OCI-LY1 (cell line): ENCODE measurements around the gene CACNA2D3.

ENCODE experiments used
- H2AFZ ChIP-seq: fragments of 200-600 bp; sonication (generic), shearing (Covaris generic); 2 replicates; pipeline ENCODE4 v1.6.0; 2014; ENCODE audit warnings: antibody characterized with exemption, mild to moderate bottlenecking, low read length
- H3F3A ChIP-seq: fragments of 200-600 bp; sonication (generic), shearing (Covaris generic); 2 replicates; pipeline ENCODE4 v1.6.0; 2014; ENCODE audit warnings: mild to moderate bottlenecking, antibody characterized with exemption, low read length, moderate library complexity; ENCODE audit not compliant: insufficient read depth
- H3K27ac ChIP-seq: fragments of 200-600 bp; sonication (generic); 2 replicates; pipeline ENCODE4 v1.5.1; 2014; ENCODE audit warnings: low read length, mixed run types, mild to moderate bottlenecking, low read depth; ENCODE audit not compliant: poor library complexity, severe bottlenecking
- H3K27me3 ChIP-seq: fragments of 200-600 bp; sonication (generic); 2 replicates; pipeline ENCODE4 v1.6.0; 2014; ENCODE audit warnings: antibody characterized with exemption, mild to moderate bottlenecking, low read length, moderate library complexity; ENCODE audit not compliant: insufficient read depth
- H3K36me3 ChIP-seq: fragments of 200-600 bp; sonication (generic); 2 replicates; pipeline ENCODE4 v1.6.1; 2014; ENCODE audit warnings: mild to moderate bottlenecking, antibody characterized with exemption, low read length, moderate library complexity, mixed read lengths; ENCODE audit not compliant: insufficient read depth
- H3K4me1 ChIP-seq: fragments of 200-600 bp; sonication (generic); 2 replicates; pipeline ENCODE4 v1.5.1; 2014; ENCODE audit warnings: mild to moderate bottlenecking, low read length, moderate library complexity; ENCODE audit not compliant: insufficient read depth, severe bottlenecking
- H3K4me2 ChIP-seq: fragments of 200-600 bp; sonication (generic), shearing (Covaris generic); 2 replicates; pipeline ENCODE4 v1.6.1; 2014; ENCODE audit warnings: low read length
- H3K4me3 ChIP-seq: fragments of 200-600 bp; sonication (generic); 2 replicates; pipeline ENCODE4 v1.5.1; 2014; ENCODE audit warnings: low read length, low read depth, mild to moderate bottlenecking, mixed read lengths; ENCODE audit not compliant: poor library complexity, severe bottlenecking
- H3K79me2 ChIP-seq: fragments of 200-600 bp; shearing (Covaris generic); 2 replicates; pipeline ENCODE4 v1.6.1; 2016; ENCODE audit warnings: mixed run types, low read length, mixed read lengths; ENCODE audit not compliant: insufficient read depth
- H3K9ac ChIP-seq: fragments of 200-600 bp; sonication (generic), shearing (Covaris generic); 2 replicates; pipeline ENCODE4 v1.6.1; 2014; ENCODE audit warnings: mild to moderate bottlenecking, low read length, mixed read lengths
- H3K9me2 ChIP-seq: fragments of 200-600 bp; sonication (generic), shearing (Covaris generic); 2 replicates; pipeline ENCODE4 v1.6.1; 2014; ENCODE audit warnings: low read depth, mild to moderate bottlenecking, low read length, mixed read lengths
- H3K9me3 ChIP-seq: fragments of 200-600 bp; shearing (Covaris generic); 2 replicates; pipeline ENCODE4 v1.6.1; 2014; ENCODE audit warnings: low read length, mixed read lengths
- H4K20me1 ChIP-seq: fragments of 200-600 bp; sonication (generic), shearing (Covaris generic); 2 replicates; pipeline ENCODE4 v1.6.0; 2016; ENCODE audit warnings: mild to moderate bottlenecking, low read length; ENCODE audit not compliant: insufficient read depth
- EZH2 ChIP-seq: fragments of 200-600 bp; sonication (generic), shearing (Covaris generic); IDR thresholded peaks from 2 replicates; pipeline ENCODE4 v1.8.0; 2017; ENCODE audit warnings: borderline replicate concordance, mixed run types, mild to moderate bottlenecking, antibody characterized with exemption, low read length, moderate library complexity, mixed read lengths
- TF ChIP-seq, protein P1 (sequence below): fragments of 200-600 bp; sonication (generic), shearing (Covaris generic); IDR thresholded peaks from 2 replicates; pipeline ENCODE4 v1.5.1; 2017; ENCODE audit warnings: mild to moderate bottlenecking, antibody characterized with exemption, low read length, moderate library complexity, mixed read lengths

The CACNA2D3 gene

DNA sequence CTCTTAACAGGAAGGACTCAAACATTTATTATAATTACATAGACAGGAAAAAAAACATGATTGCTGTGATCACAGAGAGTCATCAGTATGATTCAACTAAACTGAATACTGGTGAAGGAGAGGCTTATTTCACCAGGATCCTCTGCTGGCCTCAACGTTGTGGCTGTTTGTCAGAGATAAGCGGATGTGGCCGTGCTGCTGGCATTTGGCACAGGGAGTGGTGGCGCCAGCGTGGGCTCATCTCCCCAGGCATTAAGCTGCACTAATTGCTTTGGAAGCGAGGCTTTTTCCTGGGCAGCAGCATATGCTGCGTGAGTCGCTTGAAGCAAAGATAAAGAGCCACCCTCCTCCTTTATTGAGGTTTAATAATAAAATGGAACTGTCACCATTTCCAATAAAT, 498.8 kb downstream of the CACNA2D3 start:
- Histone ChIP-seq H4K20me1 (no peaks in the 10 kb centered on the region), H3K9ac (no peak overlapping the region), H3K79me2 (no peaks in the 10 kb centered on the region), H3K9me2 (no peaks in the 10 kb centered on the region), H3K27ac (no peak overlapping the region), H3K4me1 (no peaks in the 10 kb centered on the region), H3K9me3 (no peaks in the 10 kb centered on the region), H3K4me2 (no peak overlapping the region), H3K27me3 (no peaks in the 10 kb centered on the region), H2AFZ (no peak overlapping the region), H3F3A (no peaks in the 10 kb centered on the region), H3K4me3 (no peak overlapping the region), H3K36me3 (no peaks in the 10 kb centered on the region)
- TF ChIP-seq EZH2: no peak
- TF ChIP-seq, protein P1, sequence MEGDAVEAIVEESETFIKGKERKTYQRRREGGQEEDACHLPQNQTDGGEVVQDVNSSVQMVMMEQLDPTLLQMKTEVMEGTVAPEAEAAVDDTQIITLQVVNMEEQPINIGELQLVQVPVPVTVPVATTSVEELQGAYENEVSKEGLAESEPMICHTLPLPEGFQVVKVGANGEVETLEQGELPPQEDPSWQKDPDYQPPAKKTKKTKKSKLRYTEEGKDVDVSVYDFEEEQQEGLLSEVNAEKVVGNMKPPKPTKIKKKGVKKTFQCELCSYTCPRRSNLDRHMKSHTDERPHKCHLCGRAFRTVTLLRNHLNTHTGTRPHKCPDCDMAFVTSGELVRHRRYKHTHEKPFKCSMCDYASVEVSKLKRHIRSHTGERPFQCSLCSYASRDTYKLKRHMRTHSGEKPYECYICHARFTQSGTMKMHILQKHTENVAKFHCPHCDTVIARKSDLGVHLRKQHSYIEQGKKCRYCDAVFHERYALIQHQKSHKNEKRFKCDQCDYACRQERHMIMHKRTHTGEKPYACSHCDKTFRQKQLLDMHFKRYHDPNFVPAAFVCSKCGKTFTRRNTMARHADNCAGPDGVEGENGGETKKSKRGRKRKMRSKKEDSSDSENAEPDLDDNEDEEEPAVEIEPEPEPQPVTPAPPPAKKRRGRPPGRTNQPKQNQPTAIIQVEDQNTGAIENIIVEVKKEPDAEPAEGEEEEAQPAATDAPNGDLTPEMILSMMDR: no peak

DNA sequence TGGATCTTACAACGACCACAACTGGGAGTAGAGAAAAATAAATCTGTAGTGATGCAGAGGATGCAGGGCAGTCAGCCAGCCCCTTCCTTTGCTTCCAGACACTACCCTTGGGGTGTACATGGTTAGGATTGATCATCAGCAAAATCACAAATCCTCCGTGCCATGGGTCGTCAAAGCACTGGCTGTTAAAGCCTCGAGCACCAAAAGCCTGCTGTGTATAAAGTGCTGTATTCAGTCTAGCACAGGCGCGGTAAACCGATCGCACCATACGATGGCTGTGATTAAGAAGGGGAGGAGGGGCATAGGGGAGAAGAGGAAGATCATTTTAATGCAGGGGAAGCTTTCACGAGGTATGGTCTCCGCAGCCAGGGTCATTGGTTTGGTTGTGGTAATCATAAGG, 500.3 kb downstream of the CACNA2D3 start:
- Histone ChIP-seq H3K27me3 (no peaks in the 10 kb centered on the region), H3K9ac (no peak overlapping the region), H3K4me1 (no peaks in the 10 kb centered on the region), H2AFZ (no peak overlapping the region), H3K27ac (no peak overlapping the region), H3K9me2 (no peaks in the 10 kb centered on the region), H3K36me3 (no peaks in the 10 kb centered on the region), H3F3A (no peaks in the 10 kb centered on the region), H3K9me3 (no peaks in the 10 kb centered on the region), H4K20me1 (no peaks in the 10 kb centered on the region), H3K79me2 (no peaks in the 10 kb centered on the region), H3K4me3 (no peak overlapping the region), H3K4me2 (no peak overlapping the region)
- TF ChIP-seq EZH2: no peak
- TF ChIP-seq, protein P1: no peak

DNA sequence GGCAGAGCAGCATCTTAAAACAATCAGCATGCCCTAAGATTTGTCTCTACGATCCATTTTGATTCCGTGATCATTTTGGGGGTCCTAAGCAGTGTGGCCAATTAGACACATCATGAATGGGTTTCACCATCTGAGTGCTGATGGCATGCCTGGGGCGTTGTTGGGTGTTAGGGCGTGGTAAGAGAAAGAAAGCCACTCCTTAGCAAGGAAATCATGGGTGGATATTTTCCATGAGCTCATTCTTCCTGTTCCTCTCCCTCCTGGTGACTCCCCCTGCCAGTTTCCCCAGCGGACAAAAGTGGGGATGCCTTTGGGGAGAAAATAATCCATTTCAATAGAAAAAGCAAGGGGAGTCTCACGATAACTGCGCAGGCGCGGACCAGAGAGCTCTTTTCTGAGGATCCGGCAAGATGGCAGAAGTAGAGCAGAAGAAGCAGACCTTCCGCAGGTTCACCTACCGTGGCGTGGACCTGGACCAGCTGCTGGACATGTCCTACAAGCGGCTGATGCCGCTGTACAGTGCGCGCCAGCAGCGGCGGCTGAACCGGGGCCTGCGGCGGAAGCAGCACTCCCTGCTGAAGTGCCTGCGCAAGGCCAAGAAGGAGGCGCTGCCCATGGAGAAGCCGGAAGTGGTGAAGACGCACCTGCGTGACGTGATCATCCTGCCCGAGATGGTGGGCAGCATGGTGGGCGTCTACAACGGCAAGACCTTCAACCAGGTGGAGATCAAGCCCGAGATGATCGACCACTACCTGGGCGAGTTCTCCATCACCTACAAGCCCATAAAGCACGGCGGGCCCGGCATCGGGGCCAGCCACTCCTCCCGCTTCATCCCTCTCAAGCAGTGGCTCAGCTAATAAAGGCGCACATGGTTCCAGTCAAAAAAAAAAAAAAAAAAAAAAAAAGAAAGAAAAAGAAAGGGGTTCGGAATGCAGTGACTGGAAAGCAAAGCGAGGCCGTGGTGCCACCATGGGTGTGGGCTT, 503.7 kb downstream of the CACNA2D3 start:
- Histone ChIP-seq H3K9me3 (no peaks in the 10 kb centered on the region), H2AFZ (no peak overlapping the region), H3K36me3 (no peaks in the 10 kb centered on the region), H3K27me3 (no peaks in the 10 kb centered on the region), H3K79me2 (no peaks in the 10 kb centered on the region), H3K4me3 (no peak overlapping the region), H3K4me1 (no peaks in the 10 kb centered on the region), H3K4me2 (no peak overlapping the region), H3K27ac (no peak overlapping the region), H3F3A (no peaks in the 10 kb centered on the region), H4K20me1 (no peaks in the 10 kb centered on the region), H3K9ac (no peak overlapping the region), H3K9me2 (no peaks in the 10 kb centered on the region)
- no peak for TF ChIP-seq EZH2
- TF ChIP-seq, protein P1: no peak
